Astrocyte of the hippocampus (primary cell): ENCODE measurements around the gene RCBTB2.
A peak's percentile ranks its signal among the peaks of the same experiment; 100 is the strongest.

Experiments used
- DNase-seq: peaks from one replicate; pipeline ENCODE4 v3.0.0; 2011; ENCODE audit warnings: low read depth, low spot score

The RCBTB2 gene

DNA sequence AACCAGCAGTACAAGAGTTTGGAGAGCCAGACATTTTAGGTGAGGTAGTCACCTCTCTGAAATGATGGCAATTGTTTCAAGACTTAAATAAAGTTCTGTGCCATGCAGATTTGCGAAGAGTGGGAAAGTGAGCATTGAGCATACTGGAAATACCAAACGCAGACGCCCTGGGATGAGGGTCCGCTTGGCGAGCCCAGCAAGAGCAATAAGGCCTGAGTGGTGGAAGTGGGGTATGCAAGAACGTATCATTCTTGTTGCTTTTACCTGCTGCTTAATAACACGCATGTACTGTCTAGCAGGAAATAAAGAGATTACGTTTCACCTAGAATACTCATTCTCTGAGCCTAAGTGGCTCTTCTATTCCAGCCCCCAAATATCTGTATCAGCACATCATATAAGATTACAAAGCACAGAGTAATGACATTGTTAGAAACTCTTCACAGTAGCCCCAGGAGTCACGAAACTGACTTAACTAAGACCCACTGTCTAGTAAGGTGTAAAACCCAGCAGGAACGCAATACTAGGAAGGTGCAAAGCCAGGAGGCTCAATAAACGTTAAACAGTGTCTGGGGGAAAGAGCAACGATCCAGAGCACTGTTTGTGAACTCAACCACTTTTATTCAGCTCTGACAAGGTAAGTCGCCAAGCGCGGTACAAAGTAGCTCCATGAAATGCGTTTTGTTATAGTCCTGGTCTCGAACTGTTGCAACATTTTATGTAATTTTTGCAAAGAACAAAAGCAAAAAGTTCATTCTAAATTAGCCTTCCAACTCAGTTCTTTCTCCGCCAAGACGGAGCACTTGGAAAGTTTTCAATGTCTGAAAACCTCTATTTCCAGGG lies 1.2 kb downstream of the RCBTB2 start:
- no peak for DNase-seq

DNA sequence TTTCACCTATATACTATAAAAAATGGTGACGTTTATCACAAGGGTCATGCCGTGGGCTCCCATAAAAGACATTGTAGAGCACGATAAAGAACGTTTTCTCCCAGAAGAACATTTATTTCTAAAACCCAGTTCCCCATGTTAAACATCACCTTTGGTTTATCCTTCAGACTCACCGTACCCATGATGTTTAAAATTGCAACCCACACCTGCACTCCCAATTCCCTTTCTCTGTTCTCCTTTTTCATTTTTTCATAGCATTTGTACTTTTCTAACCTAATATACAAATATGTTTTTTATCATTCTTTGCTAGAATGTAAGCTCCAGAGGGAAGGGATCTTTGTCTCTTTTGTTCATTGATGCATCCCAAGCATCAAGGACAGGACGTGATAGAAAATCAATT lies 2.0 kb downstream of the RCBTB2 start:
- no peak for DNase-seq

DNA sequence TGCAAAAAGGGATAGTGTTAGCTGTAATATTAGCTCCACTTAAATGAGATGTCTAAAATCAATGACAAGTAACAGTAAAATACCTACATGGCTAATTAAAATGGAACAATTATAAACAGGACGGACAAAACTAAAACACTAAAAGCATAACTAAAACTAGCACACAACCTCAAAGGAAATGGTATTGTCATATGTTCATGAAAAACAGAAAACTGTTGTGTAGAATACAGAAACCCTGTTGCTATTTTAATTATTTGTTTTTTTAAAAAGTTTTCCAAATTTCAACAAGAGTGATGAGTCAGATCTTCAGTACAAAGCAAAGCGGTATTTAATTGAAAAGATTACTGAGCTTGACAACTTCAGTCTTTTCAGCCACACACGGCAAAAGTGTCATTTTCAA lies 4.2 kb downstream of the RCBTB2 start:
- no peak for DNase-seq

DNA sequence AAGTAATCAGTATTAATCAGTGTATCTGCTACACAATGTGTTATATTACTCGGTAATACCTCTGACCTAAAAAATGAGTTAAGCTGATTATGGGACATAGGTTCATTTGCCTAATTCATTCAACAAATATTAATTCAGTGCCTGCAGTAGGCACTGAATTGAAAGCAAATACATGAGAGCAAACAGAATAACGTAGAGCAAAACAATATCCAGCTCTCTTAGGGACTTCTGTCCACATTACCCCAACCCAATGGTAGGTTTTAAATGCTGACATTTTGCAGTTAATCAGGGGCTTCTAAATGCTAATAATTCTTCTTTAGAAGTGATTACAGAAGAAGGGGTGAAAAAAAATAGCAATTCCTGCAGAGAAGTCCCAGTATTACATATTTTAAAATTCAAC lies 4.9 kb downstream of the RCBTB2 start:
- no peak for DNase-seq

DNA sequence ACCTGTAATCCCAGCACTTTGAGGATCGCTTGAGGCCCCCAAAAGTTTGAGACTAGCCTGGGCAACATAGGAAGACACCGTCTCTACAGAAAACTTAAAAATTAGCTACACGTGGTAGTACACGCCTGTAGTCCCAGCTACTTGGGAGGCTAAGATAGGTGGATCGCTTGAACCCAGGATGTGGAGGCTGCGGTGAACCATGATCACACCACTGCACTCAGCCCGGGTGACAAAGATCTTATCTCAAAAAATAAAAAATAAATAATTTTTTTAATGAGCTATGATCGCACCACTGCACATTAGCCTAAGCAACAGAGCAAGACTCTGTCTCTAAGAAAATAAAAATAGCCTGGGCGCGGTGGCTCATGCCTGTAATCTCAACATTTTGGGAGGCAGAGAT lies 6.6 kb downstream of the RCBTB2 start:
- no peak for DNase-seq

DNA sequence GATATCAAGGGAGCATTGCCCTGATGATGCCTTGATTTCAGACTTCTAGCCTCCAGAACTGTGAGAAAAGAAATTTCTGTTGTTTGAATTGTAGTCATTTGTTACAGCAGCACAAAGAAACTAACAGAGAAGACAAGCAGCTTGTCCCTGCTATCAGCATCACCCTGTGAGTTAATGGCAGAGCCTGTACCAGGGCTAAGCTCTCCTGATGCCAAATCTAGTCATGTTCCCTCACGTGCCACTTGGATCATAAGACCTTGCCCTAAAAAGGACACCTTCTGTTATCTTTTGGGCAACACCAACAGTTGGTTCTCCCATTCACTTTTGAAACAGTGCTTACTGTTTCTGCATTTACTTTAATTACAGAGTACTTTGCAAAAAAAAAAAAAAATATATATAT lies 14.8 kb downstream of the RCBTB2 start:
- DNase-seq, result no peak

DNA sequence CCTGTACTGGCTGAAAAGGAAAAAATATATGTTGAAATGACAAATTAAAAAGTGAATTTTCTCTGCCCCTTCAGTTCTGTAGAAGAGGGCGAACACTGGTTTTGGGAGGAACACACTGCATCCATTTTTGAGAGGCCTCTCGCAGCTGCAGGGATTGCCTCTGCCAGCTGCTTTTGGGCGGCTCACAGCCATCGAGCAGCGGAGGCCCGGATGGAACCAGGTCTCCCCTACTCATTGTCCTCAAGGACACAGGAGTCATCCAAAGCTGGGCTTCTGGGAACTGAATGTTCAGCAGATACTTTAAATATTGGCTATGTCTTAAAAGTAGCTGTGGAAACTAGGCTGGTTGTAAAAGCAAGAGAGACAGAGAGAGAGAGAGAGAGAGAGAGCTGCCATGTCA lies 17.1 kb downstream of the RCBTB2 start:
- no peak for DNase-seq

DNA sequence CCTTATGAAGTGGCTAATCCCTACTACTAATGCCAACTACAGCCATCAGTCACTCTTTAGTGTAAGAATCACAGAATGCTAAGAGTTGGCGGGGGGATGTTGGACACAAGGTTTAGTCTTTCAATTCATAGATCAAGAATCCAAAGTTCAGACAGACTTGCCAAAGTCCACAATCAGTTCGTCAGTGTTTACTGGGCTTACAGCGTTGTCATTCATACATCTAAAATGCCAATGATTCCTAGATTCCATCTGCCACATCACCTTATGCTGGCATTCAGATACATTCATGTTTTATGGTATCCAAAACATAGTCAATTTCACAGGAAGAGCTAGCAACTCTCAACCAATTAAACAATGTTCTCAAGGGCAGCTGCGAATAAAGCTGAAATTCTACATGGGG lies 18.1 kb downstream of the RCBTB2 start:
- no peak for DNase-seq

DNA sequence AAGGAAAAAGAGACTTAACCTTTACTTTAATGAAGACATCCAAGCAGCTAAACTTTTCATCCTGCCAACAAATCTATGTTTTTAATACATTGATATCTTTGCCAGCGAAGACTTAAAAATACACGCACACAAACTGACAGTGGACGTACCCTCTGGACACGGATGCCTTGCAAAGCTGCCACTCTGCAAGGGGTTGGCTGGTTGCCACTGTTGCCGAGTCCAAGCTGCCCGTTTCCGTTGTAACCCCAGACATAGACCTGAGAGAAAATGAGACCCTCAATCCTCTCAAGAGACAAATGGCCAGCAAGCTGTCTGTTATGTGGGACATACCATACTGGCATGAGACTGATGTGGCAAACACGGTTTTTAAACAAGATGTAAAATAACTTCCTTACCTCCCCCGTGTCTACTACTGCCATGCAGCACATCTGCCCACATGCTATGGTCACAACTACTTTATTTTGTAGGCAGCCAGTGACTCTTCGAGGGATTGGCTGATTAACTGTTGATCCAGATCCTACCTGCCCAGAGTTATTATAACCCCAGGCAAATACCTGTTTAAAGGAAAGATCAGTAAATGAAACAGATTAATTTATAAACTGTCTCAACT lies 21.2 kb downstream of the RCBTB2 start:
- DNase-seq, result no peak

DNA sequence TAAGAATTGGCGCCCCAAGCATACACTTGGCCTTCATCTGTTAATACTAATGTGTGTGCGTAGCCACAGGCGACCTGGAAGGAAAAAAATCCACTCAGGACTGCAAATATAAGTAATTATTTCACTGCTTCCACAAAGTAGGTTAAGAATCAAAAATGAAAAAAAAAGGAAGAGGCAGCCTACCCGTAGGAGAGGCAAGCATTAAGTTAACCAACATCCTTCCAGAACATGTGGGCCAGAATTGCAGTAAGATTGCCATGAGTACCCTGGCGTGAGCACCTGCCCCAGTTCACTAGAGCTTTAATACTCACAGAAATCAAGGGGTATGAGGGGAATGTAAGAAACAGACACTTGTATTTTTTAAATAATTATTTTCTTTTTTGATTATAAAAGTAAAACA lies 22.2 kb downstream of the RCBTB2 start:
- no peak for DNase-seq

DNA sequence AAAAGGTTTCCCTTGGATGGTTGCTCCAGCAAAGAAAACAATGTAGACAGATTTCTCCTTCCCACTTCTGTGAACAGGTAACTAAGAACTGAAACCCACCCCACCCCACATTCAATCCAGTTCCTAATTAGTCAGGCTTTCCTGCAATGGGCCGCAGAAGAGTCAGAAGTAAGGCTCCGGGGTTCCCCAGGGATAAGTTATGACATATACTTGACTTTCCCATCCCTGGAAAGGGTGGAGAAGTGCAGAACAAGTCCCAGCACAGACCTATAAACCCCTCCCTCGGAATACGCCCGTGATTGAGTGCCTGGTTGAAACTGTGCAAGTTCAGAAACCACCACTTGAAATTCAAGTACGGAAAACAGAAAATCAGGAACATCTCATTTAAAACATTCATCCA lies 24.9 kb downstream of the RCBTB2 start:
- DNase-seq, result no peak

DNA sequence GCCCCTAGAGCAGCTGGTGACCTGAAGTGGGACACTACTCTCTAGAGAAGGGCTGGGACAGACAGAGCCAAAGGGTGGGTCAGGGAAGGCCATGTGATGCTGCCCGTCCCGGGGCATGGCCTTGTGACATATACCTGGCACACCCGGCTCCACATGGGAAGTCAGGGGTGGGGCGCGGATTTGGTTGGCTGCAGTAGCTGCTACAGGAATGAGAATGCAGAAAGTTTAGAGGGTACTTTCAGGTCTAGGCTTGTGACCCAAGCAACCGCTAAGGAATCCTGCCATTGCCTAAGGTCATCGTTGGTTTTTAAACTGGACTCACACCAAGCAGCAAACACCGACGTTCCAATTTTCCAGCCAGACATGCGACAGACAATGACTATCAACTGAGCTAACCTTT lies 25.9 kb downstream of the RCBTB2 start:
- no peak for DNase-seq

DNA sequence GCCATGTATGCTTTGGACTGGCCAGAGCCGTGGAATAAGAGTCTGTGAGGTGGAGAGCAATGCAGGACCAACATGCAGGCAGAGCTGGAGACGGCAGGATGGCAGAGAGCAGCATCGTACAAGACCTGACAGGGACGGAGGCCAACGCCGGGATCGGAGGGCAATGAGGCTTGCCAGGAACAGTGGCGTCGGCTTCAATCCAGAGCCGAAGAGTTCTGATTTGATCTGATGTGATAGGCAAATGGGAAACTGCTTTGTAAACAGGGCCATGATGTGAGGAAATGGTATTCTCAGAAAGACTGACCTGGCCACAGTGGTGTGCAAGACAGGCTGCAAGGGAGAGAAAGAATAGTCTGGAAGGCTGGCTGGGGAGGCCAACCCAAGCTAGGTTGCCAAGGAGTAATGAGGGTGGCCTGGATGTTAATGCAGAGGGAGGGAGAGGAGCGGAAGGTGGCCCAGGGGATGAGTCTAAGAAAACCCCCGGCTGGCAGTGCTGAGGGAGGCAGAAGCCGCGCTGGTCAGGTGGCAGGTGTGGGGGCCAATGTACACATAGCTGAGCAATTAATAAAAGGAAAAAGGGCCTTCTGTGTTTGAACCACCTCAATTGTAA lies 26.7 kb downstream of the RCBTB2 start:
- DNase-seq, result no peak

DNA sequence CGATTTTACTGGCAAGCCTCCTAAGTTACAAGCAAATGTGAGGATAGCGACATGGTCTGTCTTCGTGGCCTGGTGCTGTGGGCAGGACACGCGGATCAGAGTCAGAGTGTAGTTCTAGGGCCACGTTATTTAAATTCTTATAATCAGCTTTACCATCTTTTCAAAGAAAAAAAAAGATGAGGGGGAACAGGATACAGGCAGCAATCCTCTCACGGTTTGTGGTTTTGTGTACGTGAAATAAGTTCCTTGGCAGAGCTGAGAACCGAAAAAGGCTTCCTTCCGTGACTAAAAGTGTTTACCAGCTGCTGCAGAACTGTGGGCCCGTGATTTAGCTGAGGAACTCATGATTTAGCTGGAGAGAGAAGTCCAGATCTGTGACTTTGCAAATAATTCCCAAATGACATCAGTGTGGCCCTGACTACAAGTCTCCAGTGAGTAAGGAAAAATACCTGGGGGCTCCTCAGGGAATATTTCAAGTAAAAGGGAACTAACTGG lies 27.2 kb downstream of the RCBTB2 start:
- no peak for DNase-seq

DNA sequence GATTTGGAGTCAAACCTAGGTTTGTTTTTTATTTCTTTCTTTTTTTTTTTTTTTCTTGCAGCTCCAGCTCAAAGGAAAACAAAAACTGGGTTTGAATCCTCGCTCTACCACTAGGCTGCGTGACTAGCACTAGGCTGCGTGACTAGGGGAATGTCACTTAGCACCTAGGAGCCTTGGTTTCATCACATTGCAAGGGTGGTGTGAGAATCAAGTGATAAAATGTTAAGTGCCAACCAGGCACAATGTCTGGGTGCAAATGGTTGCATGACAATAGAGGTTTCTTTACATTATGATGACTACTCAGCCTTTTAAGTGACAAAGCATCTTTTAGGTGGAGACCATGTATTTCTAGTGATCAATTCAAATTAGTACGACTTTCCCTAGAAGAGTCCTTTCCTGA lies 27.9 kb downstream of the RCBTB2 start:
- DNase-seq, result no peak

DNA sequence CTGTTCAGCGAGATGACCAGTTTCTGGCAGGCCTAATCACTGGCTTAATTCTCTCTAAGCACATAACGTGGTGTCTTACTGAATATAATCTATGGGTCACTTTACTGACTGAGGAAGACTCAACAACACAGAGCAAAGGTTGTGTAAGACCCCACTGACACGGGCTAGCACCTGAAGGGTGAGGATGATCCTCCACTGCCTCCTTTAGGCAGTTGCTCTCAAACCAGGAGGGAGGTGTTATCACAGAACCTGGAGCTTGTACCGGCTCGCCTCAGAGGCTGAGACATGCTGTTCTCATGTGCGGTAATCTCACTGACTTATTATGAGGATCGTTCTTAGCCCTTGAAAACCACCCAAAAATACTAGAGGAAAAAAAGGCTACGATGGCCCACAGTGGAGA lies 28.3 kb downstream of the RCBTB2 start:
- DNase-seq, result no peak

DNA sequence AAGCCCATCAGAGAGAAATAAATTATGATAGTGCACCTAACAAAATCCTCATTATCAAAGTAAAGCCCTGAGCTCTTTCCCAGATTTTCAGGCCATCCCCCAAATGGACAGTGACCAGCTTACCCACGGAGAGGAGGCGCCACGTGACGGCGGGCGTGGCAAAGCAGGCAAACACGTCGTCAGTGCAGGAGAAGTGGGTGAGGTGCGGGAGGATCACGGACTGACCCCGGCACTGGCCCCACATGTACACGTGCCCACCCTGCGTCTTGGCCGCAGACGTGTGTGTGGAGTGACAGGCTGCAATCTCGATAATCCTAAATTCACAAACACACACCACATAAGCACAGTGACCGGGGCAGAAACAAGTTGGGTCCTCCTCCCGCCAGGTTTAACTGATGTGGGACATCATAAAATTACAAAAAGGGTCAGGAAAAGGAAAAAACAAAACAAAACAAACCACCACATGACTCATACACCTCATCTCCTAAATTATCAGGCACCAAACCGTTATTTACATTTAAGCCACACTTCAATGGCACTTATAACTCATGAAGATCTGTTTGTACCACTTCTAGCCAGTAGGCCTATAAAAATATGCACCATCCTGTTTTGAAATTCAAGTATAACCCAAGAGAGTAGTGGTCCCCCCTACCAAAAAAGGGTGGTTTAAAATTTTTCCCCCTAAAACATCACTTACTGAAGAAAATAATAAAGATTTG lies 30.1 kb downstream of the RCBTB2 start:
- DNase-seq, result no peak

DNA sequence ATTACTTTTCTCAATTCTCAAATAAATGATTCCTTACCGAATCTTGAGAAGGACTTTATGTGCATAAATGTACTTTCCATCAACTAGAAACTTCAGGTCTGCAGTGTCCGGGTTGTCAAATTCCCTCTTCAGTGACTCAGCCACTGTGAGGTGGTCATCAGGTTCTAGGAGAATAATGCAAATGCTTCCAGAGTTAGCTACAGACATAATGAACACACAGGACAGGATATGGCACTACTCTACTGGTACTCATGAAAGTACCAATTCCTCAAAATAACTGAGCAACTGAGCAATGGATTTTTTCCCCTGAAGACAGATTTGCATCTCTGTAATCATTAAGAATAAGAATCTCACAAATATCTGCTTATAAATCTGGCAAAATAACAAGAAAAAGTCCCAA lies 31.2 kb downstream of the RCBTB2 start:
- peak; percentile 44 for DNase-seq

DNA sequence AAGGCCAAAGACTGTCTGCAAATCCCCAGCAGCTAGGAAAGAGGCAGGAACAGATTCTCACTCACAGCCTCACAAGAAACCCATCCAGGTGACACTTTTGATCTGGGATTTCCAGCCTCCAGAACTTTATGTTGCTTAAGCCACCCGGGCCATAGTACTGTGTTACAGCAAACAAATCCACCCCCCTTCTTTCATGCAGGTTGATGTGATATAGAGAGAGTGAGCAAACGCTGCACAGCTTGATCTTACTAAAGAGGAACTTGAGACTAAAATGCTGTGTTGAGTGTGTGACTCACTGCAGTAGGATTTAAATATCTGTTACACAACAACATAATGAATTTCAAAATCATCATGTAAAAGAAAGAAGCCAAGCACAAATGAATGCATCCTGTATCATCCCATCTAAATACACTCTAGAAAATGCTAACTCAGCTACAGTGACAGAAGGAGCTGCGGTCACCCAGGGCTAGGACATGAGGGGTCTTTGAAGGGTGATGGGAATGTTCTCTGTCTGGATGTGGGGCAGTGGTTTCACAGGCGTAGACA lies 32.2 kb downstream of the RCBTB2 start:
- peak; percentile 59 for DNase-seq

DNA sequence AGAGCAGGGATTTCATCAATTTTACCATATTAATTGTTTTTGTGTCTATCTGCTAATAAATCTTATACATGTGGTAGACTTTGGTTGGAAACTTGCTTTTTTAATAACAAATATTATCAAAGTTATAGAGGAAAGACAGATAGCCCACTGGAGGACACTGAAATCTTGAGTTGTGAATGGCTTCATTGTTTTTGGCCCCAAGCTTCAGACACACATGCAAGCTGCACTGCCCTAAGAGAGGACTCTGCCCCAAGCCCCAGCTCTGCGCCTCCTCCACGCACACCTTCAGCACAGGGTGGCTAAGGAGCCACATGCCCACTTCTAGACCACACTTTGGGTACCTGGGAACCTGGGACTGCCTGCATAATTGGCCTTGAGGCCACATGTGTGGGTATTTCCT lies 35.2 kb downstream of the RCBTB2 start:
- no peak for DNase-seq

DNA sequence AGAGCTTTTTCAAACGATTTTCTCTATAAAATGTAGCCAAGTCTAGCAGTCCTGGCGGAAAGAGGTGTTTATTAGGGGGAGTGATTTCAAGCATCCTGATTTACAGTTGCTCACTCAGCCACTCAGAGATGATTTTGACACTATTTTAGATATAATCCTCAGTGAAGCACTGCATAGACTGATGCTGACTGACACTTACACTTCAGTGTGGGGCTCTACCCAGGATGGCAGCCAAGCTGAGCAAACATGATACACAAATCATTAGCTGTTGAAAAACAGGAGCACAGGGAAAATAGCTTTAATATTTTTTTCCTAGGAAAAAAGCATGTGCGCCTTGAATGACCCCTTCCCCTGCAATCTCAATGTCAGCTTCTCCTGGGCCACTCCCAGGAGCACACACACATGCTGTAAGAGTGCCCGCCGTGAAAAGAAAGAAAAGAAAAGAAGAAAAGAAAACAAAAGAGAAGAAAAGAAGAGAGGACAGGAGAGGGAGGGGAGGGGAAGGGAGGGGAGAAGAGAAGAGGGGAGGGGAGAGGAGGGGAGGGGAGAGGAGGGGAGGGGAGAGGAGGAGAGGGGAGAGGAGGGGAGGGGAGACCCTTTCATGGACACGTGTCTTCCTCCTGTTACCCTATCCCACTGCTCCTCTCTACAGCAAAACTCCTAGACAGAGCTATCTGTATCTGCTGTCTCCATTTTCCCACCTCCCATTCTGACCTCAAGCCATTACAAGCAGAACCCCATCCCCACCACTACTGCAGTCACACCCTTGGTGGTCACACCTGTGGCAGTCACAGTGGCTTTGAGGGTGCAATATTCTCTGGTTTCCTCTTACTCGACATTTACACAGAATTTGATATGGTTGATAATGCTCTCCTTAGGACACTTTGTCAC lies 36.4 kb downstream of the RCBTB2 start:
- DNase-seq, result no peak
